T-helper 1 cell treated with Interleukin-12 subunit alpha and Interleukin-12 subunit beta and Interleukin-4 antibody, amounts not matched to agents 30 μg/mL and 1 μg/mL, for 36 hours (primary cell): Measurements from ENCODE around the gene EDIL3.
"Not testable (repeated sequence)": the region's sequence is repeated elsewhere in the genome, so short reads cannot be mapped to it uniquely, and the experiment has no call there.

Experiments
- H3K27ac Mint-ChIP-seq: one replicate; pipeline ENCODE4 v1.8.0; 2021; ENCODE audit warnings: mild to moderate bottlenecking, mixed read lengths
- H3K27me3 Mint-ChIP-seq: one replicate; pipeline ENCODE4 v1.8.0; 2021; ENCODE audit warnings: low read depth, mixed read lengths
- H3K36me3 Mint-ChIP-seq: one replicate; pipeline ENCODE4 v1.8.0; 2021; ENCODE audit warnings: low read depth, mixed read lengths
- H3K4me1 Mint-ChIP-seq: one replicate; pipeline ENCODE4 v1.8.0; 2021; ENCODE audit warnings: low read depth, mixed read lengths
- H3K4me3 Mint-ChIP-seq: one replicate; pipeline ENCODE4 v1.8.0; 2021; ENCODE audit warnings: mild to moderate bottlenecking, moderate library complexity, mixed read lengths
- H3K9me3 Mint-ChIP-seq: one replicate; pipeline ENCODE4 v1.8.0; 2021; ENCODE audit warnings: mixed read lengths

The EDIL3 gene

DNA sequence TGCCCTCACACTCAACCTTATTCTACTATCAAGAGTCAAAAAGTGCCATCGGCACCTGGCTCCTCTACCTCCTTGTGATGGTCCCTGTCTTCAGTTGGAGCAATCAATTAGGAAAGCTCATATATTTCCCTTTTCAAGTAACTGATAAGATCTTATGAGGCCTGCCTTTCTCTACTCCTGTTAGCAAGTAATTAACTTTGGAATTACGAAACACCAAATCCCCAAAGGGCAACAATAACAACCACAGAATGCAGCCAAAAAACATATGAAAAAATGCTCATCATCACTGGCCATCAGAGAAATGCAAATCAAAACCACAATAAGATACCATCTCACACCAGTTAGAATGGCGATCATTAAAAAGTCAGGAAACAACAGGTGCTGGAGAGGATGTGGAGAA lies 366.2 kb downstream of the EDIL3 start:
- not testable (repeated sequence) for H3K36me3 Mint-ChIP-seq, H3K9me3 Mint-ChIP-seq, H3K27me3 Mint-ChIP-seq, H3K27ac Mint-ChIP-seq, H3K4me3 Mint-ChIP-seq, H3K4me1 Mint-ChIP-seq

DNA sequence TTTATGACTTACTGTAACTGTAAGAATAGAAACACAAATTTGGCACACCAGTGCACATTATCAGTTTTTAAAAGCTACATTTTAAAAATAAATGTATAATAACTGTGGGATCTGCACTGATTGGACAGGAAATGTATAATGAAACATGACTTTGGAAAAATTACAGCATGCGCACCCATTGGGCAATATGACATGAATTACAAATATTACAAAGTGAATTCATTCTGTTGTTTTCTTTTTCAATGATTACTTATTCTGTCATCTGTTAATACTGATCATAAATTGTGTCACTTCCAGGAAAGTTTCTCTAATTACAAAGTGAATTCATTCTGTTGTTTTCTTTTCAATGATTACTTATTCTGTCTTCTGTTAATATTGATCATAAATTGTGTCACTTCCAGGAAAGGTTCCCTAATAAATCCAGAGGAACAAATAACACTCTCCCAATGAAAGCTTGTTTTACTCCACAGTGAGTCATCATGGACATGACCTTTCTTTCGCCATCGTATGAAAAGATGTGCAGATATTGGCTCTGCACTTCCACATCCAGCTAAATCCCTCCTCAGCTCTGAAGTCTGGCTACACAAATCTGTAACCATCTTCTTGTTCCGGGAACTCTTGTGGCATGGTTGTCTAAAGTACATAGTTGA lies 367.0 kb downstream of the EDIL3 start:
- H3K4me3 Mint-ChIP-seq = no peak overlapping the region
- peaks cover 5% of the 10 kb centered on the region for H3K9me3 Mint-ChIP-seq
- H3K4me1 Mint-ChIP-seq = no peaks in the 10 kb centered on the region
- H3K27me3 Mint-ChIP-seq = no peaks in the 10 kb centered on the region
- H3K36me3 Mint-ChIP-seq = no peaks in the 10 kb centered on the region
- no peak overlapping the region for H3K27ac Mint-ChIP-seq

DNA sequence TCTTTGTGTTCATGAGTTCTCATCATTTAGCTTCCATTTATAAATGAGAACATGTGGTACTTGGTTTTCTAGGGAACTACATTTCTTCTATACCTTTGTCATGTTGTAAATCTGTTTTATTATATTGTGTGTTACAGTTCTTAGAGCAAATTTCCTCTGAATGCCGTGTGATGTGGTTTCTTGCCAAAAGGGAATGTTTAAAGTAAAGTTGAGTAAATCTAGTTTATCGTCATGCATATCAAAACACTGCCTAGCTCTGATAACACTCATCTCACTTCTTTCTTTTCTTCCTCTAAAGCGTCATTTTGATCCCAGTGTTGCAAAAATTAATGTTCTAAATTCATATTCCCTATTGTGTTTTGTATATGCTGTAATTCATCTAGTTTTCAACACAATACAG lies 368.6 kb downstream of the EDIL3 start:
- H3K4me1 Mint-ChIP-seq = no peaks in the 10 kb centered on the region
- no peaks in the 10 kb centered on the region for H3K27me3 Mint-ChIP-seq
- H3K9me3 Mint-ChIP-seq = peaks cover 5% of the 10 kb centered on the region
- H3K36me3 Mint-ChIP-seq = no peaks in the 10 kb centered on the region
- no peak overlapping the region for H3K4me3 Mint-ChIP-seq
- no peak overlapping the region for H3K27ac Mint-ChIP-seq

DNA sequence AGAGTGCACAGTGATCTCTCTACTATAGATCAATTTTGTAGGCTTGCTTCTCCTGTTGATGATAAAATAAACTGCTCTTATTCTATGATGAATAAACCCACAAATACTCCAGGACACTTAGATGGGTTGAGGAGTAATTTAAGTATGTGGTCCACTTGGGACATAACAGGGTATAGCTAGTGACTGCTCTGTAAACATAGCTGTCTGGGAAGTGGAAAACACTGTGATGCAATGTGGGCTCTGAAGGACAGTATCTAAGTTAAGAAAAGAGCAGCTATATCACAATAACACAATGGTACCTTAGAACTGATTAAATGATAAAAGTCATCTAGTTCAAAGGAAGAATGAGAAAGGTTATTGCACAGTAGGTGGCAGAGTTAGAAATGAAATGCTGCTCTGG lies 369.7 kb downstream of the EDIL3 start:
- no peaks in the 10 kb centered on the region for H3K36me3 Mint-ChIP-seq
- H3K4me3 Mint-ChIP-seq = no peak overlapping the region
- H3K27ac Mint-ChIP-seq = no peak overlapping the region
- H3K9me3 Mint-ChIP-seq = peaks cover 5% of the 10 kb centered on the region
- H3K4me1 Mint-ChIP-seq = no peaks in the 10 kb centered on the region
- H3K27me3 Mint-ChIP-seq = no peaks in the 10 kb centered on the region

DNA sequence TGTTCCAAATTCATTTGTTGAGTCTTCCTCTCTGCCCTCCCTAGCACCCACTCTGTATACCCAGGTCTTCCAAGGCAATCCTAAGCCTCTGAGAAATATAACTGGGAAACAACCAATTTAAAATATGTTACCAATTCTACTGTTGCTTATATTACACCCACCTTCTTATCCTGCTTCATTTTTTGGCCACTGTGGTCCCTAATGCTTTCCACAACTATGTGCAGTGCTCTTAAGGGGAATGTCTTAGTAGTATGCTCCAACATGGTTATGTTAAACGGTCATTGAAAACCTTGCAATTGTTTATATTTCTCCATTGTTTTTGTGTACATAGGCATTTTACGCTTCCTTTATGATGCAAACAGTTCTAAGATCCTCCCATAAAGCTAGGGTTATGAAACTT lies 390.9 kb downstream of the EDIL3 start:
- Mint-ChIP-seq H3K27ac (no peak overlapping the region), H3K27me3 (no peaks in the 10 kb centered on the region), H3K4me1 (no peaks in the 10 kb centered on the region)

DNA sequence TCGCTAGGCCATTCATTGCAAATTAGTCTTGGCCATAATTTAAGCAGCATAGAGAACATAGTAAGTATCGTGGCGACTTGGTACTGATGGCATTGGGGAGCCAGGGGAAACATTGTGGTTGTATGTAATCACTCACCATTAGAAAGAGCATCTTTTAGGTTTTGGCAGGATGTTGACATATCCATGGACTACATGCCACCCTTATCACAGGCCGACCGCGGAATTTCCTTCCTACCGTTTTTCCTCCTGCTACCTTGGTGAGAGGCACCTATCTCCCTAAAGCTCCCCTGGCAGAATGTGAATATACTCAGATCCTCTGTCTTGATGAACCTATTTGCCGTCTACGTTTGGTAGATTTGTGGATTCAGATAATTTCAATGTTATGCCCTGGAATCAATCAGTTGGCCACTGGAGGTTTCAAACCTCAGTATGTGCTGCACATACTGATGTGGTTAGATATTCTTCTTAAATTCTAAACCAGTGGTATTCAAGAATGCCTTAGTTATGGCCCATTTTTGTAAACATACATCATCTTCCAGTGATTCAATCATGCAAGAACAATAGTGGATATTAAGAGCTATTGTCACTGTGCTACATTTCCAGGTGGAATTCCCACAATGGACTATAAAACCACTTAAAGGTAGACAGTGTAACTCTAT lies 393.0 kb downstream of the EDIL3 start:
- no peaks in the 10 kb centered on the region for H3K9me3 Mint-ChIP-seq
- no peak overlapping the region for H3K27ac Mint-ChIP-seq
- H3K36me3 Mint-ChIP-seq = no peaks in the 10 kb centered on the region
- H3K4me1 Mint-ChIP-seq = no peaks in the 10 kb centered on the region
- H3K27me3 Mint-ChIP-seq = no peaks in the 10 kb centered on the region
- no peak overlapping the region for H3K4me3 Mint-ChIP-seq

More for the DNA sequence above, 390.9 kb downstream of the EDIL3 start:
- Mint-ChIP-seq H3K4me3 (no peak overlapping the region), H3K9me3 (no peaks in the 10 kb centered on the region), H3K36me3 (no peaks in the 10 kb centered on the region)

DNA sequence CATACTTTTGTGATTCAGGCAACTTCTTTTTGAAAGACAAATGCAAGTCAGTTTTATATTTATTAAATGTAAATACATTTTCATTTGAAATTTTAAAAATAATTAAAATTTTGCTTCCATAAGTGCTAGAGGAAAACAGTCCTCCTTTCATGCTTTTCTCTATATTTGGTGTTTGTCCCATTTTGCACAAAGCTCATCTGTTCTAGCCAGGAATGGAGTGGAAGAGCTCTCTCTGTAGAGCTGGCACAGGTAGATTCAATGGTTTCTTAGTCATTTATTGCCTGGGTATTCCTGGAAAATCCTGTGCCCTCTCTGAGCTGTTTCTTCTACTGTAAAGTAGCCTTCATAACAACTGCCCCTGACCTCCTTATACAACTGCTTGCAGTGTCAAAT lies 396.4 kb downstream of the EDIL3 start:
- Mint-ChIP-seq H3K4me1 (no peaks in the 10 kb centered on the region), H3K36me3 (no peaks in the 10 kb centered on the region), H3K9me3 (no peaks in the 10 kb centered on the region), H3K27me3 (no peaks in the 10 kb centered on the region), H3K27ac (no peak overlapping the region), H3K4me3 (no peak overlapping the region)

DNA sequence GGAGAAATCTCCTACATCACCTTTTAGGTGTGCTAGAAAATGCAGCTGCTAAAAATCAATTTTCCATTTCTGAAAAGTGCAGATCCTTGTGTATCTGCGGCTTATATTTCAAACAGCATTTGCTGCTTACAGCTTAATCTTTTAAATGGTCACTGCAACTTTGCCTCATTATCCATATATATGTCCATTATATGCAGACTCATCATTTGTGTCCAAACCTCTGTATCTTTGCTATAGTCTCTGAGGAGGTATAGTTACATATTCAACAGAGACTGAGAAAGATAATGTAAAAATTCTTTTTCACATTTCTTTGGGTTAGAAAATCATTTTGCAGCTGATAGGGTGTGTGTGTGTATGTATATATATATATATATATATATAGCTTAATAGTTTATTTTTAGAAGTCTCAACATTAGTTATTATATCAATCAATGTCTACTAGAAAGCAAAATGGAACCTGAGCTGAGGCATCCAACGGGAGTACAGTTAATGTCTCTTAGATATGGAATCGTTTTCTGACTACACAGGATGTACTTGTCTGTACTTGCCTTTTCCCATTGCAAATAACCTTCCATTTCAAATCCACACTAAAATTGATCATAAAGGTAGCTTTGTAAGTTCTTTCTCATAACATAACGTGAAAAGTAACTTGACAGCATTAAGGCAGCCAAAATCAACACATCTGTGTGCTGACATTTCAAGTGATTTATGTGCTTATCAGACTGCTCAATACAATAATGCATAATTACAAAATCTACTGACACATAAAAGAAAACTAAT lies 397.0 kb downstream of the EDIL3 start:
- H3K9me3 Mint-ChIP-seq = no peaks in the 10 kb centered on the region
- no peaks in the 10 kb centered on the region for H3K27me3 Mint-ChIP-seq

DNA sequence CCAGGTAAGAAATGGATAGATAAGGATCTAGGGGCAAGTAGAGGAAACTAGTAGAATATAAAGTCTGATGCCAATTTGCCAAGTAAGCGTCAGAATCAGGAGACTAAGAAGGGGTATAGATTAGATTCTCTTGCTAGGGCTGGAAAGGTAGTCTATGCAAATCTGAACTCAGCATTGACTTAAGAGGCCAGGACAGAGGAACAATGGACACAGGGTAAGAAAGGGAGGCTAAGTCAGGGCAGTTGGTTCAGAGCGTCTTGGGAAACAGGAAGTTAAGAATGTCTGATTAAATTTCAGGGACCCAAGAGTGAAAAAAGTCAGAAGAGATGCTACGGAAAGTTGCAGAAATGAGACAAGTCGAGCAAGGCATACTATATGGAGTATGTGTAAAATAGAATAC lies 400.8 kb downstream of the EDIL3 start:
- Mint-ChIP-seq H3K27ac (no peak overlapping the region), H3K4me3 (no peak overlapping the region), H3K36me3 (no peaks in the 10 kb centered on the region), H3K9me3 (no peaks in the 10 kb centered on the region), H3K27me3 (no peaks in the 10 kb centered on the region), H3K4me1 (no peaks in the 10 kb centered on the region)

More for the DNA sequence above, 397.0 kb downstream of the EDIL3 start:
- Mint-ChIP-seq H3K36me3 (no peaks in the 10 kb centered on the region), H3K27ac (no peak overlapping the region), H3K4me1 (no peaks in the 10 kb centered on the region), H3K4me3 (no peak overlapping the region)

DNA sequence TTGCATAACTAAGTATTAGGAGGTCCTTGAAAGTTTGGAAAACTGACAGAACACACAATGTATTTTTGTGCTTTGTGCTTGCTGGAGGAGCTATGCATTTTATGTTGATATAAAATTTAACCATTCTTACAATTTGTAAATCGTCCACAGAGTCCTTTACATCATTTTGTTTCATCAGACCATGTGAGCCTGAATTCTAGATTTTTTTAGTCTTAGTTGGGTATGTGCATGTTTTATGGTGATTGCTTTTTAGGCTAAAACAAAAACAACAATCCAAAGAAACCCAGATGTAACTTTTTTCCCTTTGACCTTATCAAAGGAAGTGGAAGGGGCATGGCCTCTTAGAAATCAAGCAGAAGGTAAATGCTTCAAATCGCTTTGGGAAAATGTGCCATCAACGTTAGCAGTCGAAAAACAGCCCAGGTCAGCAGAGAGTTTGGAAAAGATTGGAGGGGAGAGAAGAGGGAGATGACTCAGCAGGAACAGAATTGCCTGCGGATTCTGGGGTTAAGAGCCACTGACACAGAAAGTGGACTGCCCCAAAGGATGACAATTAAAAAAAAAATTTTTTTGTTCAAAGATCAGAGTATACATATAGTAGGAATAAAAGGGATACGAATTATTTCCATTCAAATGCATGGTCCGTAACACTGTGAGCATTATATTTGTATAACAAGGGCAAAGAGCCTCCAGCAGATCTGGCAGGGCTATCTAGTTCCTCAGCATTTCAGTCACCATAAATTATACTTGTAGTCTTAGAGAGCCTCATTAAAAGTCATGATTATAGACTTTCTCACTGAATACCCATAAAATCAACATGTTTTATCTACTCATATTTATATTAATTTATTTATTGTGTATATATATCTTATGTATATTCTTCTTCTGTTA lies 410.5 kb downstream of the EDIL3 start:
- no peaks in the 10 kb centered on the region for H3K4me1 Mint-ChIP-seq
- H3K27me3 Mint-ChIP-seq = no peaks in the 10 kb centered on the region
- H3K27ac Mint-ChIP-seq = no peak overlapping the region
- no peaks in the 10 kb centered on the region for H3K36me3 Mint-ChIP-seq
- H3K9me3 Mint-ChIP-seq = no peaks in the 10 kb centered on the region
- H3K4me3 Mint-ChIP-seq = no peak overlapping the region

DNA sequence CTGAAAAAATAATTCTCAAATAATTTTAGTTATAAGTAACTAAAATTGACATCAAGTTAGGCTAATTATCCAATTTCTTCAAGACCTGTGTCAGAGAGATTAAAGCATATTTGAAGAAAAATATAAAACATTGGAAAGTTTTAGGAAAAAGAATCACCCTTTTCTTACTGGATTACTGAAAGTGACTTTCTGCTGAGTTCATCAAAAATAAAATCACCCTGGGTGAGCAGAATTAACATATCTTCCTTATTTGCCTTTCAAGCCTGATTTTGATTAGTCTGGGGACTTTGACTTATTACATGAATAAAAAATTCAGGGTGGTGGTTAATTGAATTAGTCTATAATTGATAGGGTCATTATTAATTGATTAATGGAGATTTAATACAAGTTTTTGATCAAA lies 411.8 kb downstream of the EDIL3 start:
- Mint-ChIP-seq H3K9me3 (no peaks in the 10 kb centered on the region), H3K36me3 (no peaks in the 10 kb centered on the region), H3K27ac (no peak overlapping the region), H3K27me3 (no peaks in the 10 kb centered on the region), H3K4me1 (no peaks in the 10 kb centered on the region), H3K4me3 (no peak overlapping the region)

DNA sequence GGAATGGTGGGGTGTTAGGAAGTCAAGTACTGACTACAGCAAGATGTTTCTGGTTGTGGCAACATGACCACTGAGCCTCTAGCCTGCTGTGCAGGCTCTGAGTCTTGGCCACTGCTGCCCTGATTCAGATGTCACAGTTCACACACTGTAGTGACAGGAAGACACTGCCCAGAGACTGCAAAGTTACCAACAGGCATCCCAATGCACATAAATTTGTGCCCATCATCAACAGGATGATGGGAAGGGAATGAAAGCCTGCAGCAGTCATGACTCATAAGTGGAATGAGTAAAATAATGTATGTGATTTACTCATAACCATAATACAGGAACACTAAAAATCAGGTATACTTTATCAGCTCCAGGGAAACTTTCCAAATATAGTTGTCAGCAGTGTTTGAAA lies 412.4 kb downstream of the EDIL3 start:
- H3K4me3 Mint-ChIP-seq = no peak overlapping the region
- H3K36me3 Mint-ChIP-seq = no peaks in the 10 kb centered on the region
- H3K27ac Mint-ChIP-seq = no peak overlapping the region
- H3K27me3 Mint-ChIP-seq = no peaks in the 10 kb centered on the region
- H3K4me1 Mint-ChIP-seq = no peaks in the 10 kb centered on the region
- H3K9me3 Mint-ChIP-seq = no peaks in the 10 kb centered on the region

DNA sequence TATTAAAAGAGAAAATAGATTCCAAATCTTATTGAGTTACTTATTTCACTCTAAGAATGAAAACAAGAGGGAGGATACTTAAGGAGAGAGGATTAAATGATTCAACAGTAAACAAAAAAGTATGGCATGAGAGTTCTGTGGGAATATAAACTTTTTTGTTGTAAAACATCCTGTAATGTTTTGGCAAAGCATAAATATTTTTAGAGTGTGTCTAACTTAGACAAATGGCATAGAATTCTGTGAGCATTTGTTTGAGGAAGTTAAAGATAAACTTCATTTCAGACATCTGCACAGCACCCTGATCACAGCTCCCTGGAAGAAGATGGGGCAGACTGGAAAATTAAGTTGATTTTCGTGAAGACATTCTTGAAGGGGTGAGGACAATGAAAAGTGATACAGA lies 417.3 kb downstream of the EDIL3 start:
- H3K27ac Mint-ChIP-seq = no peak overlapping the region
- H3K4me3 Mint-ChIP-seq = no peak overlapping the region
- H3K4me1 Mint-ChIP-seq = no peaks in the 10 kb centered on the region
- no peaks in the 10 kb centered on the region for H3K36me3 Mint-ChIP-seq
- H3K27me3 Mint-ChIP-seq = no peaks in the 10 kb centered on the region
- no peaks in the 10 kb centered on the region for H3K9me3 Mint-ChIP-seq

DNA sequence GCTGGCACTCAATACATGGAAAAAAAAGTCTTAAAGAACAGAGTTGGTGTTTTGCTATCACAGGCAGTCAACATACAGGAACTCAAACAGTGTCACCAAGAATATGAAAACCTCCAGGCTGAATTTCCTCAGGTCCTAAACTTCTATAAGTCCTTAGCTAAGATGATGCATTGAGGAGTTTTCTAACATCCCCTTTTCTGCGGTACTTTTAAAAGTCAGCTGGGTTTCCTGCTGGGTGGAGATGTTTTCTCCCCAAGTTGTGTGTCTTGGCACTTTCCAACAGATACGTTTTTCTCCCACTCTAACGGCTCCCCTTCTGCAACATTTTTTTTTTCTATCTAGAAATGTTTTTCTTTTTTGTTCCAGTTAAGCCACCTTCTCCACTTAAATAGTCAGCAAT lies 419.2 kb downstream of the EDIL3 start:
- no peak overlapping the region for H3K27ac Mint-ChIP-seq
- H3K4me3 Mint-ChIP-seq = no peak overlapping the region
- no peaks in the 10 kb centered on the region for H3K4me1 Mint-ChIP-seq
- no peaks in the 10 kb centered on the region for H3K9me3 Mint-ChIP-seq
- H3K27me3 Mint-ChIP-seq = no peaks in the 10 kb centered on the region
- no peaks in the 10 kb centered on the region for H3K36me3 Mint-ChIP-seq
